ENCODE measurements around the gene PRR16. TPM values are rescaled to one million over a fixed set of nuclear protein-coding genes. Genes with fewer than 3 reads are reported as not detected.

The PRR16 gene
- total RNA-seq, 1 experiment from 2014 or later = 5.0 TPM

DNA sequence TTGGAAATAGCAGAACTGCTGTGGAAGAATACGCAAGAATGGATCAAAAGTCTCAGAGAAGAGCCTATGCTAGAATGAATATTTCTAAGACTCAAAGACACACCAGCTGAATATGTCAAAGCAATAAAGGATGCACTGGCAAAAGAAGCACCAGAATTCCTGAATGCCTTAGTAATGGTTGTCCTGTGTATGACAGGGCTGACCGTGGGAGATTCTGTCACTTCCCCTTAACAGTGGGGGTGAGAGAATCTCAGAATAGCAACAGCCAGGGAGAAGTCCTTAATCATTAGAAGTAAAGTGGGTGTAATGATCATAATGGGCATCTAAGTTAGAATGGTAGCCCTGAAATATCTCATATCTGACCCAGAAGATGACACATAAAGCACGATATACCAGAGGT is 14.6 kb upstream of the PRR16 start:
- Histone ChIP-seq H3K4me3 (no peak overlapping the region), H3F3A (ENCODE audit: insufficient read depth, low read depth) (no peaks in the 10 kb centered on the region), H4K20me1 (ENCODE audit: insufficient read depth) (no peaks in the 10 kb centered on the region), H3K27me3 (ENCODE audit: insufficient read depth, low read depth) (no peaks in the 10 kb centered on the region), H3K27ac (no peak overlapping the region), H3K4me2 (no peak overlapping the region), H2AFZ (peak overlapping the region; percentile 27; the same call in 1 of the 2 replicates), H3K9me2 (ENCODE audit: insufficient read depth) (no peaks in the 10 kb centered on the region), H3K36me3 (ENCODE audit: low read depth) (no peaks in the 10 kb centered on the region), H3K4me1 (replicated peaks; ENCODE audit: insufficient read depth) (no peaks in the 10 kb centered on the region), H3K9me3 (ENCODE audit: insufficient read depth, low read depth) (no peaks in the 10 kb centered on the region), H3K79me2 (ENCODE audit: low read depth) (no peaks in the 10 kb centered on the region)
- no peak for DNase-seq
- ChIA-PET CTCF (no interaction called here), POLR2A (ENCODE audit: unreplicated experiment) (no interaction called here)
- BruUV-seq (replicated peaks) = no TSS peak
- intact Hi-C loops (cut with micrococcal nuclease; ENCODE audit: unreplicated experiment) = no loop called here
- TF ChIP-seq EZH2 (IDR thresholded peaks at IDR 0.05; ENCODE audit: low read depth) = no peak
- TF ChIP-seq, protein P1, sequence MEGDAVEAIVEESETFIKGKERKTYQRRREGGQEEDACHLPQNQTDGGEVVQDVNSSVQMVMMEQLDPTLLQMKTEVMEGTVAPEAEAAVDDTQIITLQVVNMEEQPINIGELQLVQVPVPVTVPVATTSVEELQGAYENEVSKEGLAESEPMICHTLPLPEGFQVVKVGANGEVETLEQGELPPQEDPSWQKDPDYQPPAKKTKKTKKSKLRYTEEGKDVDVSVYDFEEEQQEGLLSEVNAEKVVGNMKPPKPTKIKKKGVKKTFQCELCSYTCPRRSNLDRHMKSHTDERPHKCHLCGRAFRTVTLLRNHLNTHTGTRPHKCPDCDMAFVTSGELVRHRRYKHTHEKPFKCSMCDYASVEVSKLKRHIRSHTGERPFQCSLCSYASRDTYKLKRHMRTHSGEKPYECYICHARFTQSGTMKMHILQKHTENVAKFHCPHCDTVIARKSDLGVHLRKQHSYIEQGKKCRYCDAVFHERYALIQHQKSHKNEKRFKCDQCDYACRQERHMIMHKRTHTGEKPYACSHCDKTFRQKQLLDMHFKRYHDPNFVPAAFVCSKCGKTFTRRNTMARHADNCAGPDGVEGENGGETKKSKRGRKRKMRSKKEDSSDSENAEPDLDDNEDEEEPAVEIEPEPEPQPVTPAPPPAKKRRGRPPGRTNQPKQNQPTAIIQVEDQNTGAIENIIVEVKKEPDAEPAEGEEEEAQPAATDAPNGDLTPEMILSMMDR (conservative IDR thresholded peaks at IDR 0.05) = no peak

DNA sequence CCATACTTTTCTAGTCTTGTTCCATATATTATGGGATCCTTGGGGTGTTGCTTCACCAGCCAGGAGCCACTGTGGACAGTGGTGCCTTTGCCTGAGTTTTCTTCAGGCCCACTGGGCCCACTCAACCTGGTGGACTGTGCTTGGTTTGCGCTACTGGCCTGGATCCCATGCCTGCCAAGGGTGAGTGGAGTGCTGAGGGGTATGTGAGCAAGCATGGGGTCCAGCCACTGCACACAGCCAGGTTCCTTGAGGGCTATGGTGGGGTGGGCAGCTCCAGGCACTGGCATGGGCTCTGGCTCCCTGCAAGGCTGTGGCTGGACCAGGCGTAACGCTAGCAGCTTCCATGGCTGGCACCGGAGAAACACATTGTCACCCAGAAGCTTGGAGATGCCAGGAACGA is 13.2 kb upstream of the PRR16 start:
- Histone ChIP-seq H3K79me2 (ENCODE audit: low read depth) (no peaks in the 10 kb centered on the region), H2AFZ (no peak overlapping the region), H3K4me3 (no peak overlapping the region), H3K27ac (no peak overlapping the region), H3K4me2 (no peak overlapping the region), H3F3A (ENCODE audit: insufficient read depth, low read depth) (no peaks in the 10 kb centered on the region), H3K27me3 (ENCODE audit: insufficient read depth, low read depth) (no peaks in the 10 kb centered on the region), H3K9me2 (ENCODE audit: insufficient read depth) (no peaks in the 10 kb centered on the region), H4K20me1 (ENCODE audit: insufficient read depth) (no peaks in the 10 kb centered on the region), H3K4me1 (replicated peaks; ENCODE audit: insufficient read depth) (no peaks in the 10 kb centered on the region), H3K36me3 (ENCODE audit: low read depth) (no peaks in the 10 kb centered on the region), H3K9me3 (ENCODE audit: insufficient read depth, low read depth) (no peaks in the 10 kb centered on the region)
- ChIA-PET POLR2A (ENCODE audit: unreplicated experiment) (no interaction called here), CTCF (no interaction called here)
- BruUV-seq (replicated peaks) = no TSS peak
- intact Hi-C loops (cut with micrococcal nuclease; ENCODE audit: unreplicated experiment) = loop anchor here (10.0 kb wide), 1 partner anchor 296 kb away; no protein-coding TSS in a partner anchor
- no peak for DNase-seq
- TF ChIP-seq, protein P1 (conservative IDR thresholded peaks at IDR 0.05) = no peak

GRCh38 chr5:120451445-120451844 is 12.7 kb upstream of the PRR16 start:
- H3K27ac ChIP-seq = no peak overlapping the region
- POLR2A ChIA-PET (ENCODE audit: unreplicated experiment) = no interaction called here
- no peaks in the 10 kb centered on the region for H3K9me2 ChIP-seq (ENCODE audit: insufficient read depth)
- TF ChIP-seq, protein P1 (conservative IDR thresholded peaks at IDR 0.05) = no peak
- TF ChIP-seq EZH2 (IDR thresholded peaks at IDR 0.05; ENCODE audit: low read depth) = no peak
- no peaks in the 10 kb centered on the region for H3K4me1 ChIP-seq (replicated peaks; ENCODE audit: insufficient read depth)
- H3K9me3 ChIP-seq (ENCODE audit: insufficient read depth, low read depth) = no peaks in the 10 kb centered on the region
- H3K4me2 ChIP-seq = no peak overlapping the region
- no peaks in the 10 kb centered on the region for H4K20me1 ChIP-seq (ENCODE audit: insufficient read depth)
- no peaks in the 10 kb centered on the region for H3K27me3 ChIP-seq (ENCODE audit: insufficient read depth, low read depth)
- no peaks in the 10 kb centered on the region for H3K79me2 ChIP-seq (ENCODE audit: low read depth)
- H3F3A ChIP-seq (ENCODE audit: insufficient read depth, low read depth) = no peaks in the 10 kb centered on the region
- CTCF ChIA-PET = no interaction called here
- H3K36me3 ChIP-seq (ENCODE audit: low read depth) = no peaks in the 10 kb centered on the region
- intact Hi-C loops (cut with micrococcal nuclease; ENCODE audit: unreplicated experiment) = loop anchor here (10.0 kb wide), 1 partner anchor 297 kb away; no protein-coding TSS in a partner anchor
- H3K4me3 ChIP-seq = no peak overlapping the region
- DNase-seq = no peak
- H2AFZ ChIP-seq = no peak overlapping the region
- no TSS peak for BruUV-seq (replicated peaks)
